Hippocampal formation (tissue), 2 donors: ENCODE results near the gene CAMTA1.

Source experiments
- DNase-seq, 2 donors: peaks; one replicate each; lab custom pipeline; 2025; lab: John Stamatoyannopoulos, UW

Gene CAMTA1

DNA sequence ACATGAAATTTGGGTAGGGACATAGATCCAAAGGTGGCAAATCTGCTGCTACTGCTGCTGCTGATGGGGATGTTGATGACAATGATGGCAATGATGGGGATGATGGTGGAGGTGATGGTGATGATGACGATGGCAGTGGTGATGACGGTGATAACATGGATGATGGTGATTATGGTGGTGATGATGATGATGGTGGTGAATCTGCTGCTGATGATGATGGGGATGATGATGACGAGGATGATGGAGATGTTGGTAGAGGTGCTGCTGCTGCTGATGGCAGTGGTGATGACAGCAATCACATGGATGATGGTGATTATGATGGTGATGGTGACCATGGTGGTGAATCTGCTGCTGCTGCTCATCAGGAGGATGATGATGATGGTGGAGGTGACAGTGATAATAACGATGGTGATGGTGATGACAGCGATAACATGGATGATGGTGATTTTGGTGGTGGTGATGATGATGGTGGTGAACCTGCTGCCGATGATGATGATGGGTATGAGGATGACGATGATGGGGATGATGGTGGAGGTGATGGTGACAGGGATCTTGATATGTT is 644.9 kb downstream of the CAMTA1 start:
- no peak for DNase-seq

DNA sequence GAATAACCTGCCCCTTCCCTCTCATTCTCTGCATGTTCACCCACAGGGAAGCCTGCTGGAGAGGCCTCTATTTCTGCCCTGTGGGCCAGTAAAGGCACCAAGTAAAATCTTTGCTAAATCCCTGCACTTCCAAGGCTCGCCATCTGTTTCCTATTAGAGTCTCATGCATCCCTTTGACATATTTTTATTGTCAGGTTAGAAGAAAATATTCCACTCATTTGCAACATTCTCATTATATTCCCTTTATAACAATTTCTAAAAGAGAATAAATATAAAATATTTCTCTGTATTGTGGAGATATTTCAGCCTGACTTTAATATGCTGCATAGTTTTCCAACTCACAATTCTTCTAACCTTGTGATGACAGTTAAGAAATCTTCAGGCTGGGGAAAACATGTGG is 645.4 kb downstream of the CAMTA1 start:
- no peak for DNase-seq

DNA sequence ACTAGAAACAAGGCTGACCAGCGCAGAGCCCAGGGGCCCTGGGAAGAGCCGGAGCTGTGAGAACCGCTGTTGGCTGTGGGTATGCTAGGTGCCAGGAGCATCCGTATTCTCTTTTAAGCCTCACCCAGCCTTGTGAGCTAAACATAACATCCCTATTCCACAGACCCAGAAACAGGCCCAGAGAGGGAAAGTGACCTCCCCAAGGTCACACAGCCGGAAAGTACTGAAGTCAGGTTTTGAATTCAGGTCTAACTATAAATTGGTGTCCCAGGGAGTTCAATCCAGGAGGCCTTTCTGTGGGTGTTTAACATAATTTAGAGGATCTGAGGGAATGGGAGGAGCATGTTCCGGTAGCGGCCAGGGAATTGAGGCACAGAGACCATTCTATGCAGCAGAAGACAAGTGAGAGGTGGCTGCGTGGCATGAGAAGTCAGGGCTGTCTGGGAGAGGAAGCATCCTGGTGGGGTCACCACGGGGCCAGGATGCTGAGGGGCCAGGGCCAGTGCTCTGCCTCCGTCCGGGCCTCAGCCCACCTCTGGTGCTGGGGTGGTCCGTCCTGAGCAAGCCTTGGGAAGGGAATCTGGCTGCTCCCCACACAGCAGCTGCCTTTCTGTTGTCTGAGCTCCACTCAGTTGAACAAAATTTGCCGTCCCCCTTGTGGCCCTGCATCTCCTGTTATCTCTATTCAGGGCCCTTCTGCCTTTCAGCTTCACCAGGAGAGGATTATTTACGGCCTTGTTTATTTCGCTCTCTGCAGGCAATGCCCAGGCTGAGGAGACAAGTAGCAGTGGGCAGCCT is 647.0 kb downstream of the CAMTA1 start:
- no peak for DNase-seq

DNA sequence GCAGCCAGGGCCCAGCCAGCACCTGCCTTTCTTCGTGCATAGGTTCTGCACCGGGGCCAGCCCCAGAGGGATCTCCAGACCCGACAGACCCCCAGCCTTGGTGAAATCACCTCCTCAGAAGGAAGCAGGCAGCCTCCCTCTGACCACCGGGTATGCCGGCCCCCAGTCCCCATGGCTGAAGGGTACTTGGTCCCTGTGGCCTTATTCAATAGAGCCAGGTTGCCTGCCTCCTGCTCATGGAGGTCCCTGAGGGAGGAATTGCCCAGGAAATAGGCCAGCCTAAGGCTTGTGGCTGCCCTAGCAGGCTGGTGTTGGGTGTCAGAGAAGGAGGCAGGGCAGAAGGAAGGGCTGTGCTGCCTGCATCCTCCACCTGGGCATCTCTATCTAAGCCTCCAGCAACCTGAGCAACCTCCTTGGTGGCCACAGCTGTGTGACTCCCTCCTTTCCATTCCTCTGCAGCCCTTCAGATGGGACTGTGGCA is 647.7 kb downstream of the CAMTA1 start:
- no peak for DNase-seq

DNA sequence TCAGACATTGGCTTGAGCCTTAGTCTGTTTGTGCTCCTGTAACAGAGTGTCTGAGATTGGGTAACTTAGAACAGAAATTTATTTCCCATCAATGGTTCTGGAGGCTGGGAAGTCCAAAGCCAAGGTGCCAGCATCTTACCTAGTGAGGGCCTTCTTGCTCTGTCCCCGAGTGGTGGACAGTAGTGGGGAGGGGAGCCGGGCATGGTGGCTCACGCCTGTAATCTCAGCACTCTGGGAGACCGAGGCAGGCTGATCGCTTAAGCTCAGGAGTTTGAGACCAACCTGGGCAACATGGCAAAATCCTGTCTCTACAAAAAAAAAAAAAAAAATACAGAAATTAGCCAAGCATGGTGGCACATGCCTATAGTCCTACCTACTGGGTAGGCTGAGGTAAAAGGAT is 649.3 kb downstream of the CAMTA1 start:
- DNase-seq = no peak

DNA sequence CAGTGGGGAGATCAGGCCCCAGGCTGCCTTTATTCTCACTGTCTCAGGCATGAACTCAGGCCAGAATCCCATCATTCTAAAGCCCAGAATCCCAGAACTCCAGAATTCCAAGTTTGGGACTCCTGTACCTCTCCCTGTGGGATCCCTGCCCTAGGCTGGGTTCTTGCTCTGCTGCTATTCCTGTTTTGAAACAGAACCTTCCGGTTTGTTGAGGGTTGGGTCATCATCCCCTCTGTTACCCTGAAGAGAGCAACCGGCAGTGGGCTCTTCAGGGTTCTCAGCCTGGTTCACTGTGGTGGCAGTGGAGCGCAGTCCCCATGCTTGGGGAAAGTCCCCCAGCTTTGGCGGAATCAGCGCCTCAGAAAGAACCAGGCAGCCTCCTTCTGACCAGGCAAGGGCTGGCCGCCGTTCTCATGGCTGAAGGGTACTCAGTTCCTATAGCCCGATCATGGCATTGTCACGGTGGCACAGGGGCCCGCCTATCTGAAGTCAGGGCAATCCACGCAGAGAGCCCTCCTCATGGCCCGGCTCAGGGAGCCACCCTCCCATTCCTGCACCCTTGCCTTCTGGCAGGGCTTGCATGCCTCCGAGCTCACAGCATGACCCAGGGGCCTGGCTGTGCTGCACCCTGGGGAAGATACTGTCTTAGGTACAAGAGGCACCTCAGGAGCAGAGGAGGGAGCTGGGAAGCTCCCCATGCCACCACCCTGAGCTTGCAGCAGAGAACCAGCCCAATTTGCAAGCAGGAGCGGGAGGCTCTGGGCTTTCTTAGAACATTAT is 650.2 kb downstream of the CAMTA1 start:
- DNase-seq = no peak

DNA sequence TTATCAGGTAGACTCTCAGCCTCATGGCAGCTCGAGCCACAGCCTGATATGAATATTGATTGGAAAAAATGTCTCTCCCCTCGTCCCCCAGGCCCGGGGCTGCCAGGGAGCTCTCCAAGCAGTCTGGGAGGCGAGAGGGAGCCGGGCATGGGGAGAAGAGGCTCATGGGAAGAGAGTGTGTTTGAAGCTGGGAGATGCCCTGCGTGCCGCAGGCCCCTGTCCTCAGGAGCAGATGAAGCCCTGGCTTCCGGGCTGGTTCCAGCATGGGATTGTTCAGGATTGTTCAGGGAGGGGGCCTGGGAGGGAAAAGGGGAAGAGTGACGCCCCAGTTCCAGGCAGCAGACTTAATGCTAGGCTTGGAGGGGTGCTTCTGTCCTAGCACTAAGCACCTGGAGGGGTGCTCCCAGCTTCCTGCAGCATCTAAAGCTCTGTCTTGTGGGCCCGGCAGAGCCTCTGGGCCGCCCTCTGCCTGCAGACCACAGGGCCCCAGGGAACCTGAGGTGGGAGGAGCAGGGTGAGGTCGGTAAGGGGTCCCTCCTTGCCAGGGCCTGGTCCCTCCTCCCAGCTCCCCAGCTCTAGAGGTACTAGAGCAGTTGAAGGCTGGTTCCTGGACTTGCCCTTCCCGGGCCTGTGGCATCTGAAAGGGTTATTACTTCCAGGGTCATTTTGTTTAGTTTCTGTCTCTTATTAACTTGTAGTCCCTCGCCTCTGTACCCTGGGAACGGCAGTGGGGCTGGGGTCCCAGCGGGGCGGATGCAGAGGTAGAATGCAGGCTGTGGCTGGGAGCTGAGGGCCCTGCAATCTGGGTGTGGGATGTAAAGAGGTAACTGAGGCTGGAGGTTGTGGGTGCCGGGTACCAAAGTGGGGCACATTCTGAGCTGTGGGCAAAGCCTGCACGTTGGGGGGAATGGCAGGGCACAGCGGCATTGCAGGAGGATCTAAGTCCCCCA is 651.1 kb downstream of the CAMTA1 start:
- no peak for DNase-seq

DNA sequence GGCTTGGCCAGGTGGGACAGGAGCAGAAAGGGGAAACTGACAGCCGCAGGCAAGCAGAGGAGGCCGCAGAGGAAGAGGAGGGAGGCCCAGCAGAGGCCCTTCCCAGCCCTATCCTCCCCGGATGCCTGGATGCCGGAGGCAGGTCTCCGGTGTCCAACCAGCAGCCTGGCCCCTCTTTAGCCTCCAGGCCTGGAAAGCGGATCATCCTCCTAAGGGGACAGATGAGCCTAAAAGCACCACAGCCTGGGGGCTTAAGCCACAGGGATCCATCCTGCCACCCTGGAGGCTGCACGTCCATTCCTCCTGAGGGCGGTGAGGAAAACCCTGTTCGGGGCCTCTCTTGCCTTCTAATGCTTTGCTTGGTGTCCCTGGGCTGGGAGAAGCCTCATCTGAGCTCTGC is 651.8 kb downstream of the CAMTA1 start:
- DNase-seq = no peak

DNA sequence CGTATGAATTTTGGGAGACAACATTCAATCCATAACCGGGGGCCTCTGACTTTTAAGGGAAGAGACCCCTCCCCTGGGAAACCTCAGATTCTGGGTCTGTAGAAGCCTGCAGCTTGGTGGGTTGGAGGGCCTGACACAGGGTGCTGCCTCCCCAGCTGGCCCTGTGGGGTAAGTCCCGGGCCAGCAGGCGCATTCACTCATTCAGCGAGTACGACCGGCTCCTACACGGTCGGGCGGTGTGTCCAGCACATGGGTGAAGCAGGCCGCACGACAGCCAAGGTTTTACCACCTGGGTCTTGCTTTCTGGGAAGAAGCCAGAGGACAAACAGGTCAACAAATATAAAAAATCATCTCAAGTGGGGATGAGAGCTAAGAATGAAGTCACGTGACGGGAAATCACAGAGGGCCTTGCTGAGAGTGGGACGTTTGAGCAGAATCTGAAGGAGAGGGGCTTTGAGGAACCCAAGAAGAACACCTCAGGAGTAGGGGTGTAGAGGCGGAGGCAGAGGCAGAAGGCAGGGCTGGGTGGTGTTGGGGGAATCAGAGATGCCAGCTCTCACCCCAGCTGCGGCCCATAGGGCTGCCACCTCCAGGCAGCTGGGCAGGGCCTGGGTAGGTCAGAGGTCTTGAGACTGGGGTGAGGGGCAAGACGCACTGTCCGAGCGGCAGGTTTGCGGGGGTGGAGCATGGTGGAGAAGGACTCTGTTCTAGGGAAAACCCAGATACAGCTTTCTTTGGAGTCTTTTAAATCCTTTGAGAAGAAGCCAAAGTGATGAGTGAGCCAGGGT is 652.5 kb downstream of the CAMTA1 start:
- DNase-seq = no peak

DNA sequence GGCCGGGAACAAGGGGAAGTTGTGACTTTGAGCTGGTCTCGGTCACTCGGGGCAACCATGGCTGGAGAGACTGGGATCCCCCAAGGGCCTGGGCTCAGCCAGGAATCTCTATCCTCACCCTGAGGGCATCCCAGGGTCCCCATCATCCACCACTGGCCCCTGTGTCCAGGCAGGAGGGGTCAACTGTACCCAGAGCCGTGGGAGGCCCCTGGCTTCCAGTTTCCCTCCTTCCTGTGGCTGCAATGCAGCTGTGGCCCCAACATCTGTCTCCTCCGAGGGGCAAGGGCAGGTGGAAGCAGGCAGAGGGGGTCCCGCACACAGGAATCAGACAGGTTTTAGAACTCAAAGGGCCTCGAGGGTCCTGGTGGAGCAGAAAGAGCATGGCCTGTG is 653.1 kb downstream of the CAMTA1 start:
- DNase-seq = no peak

DNA sequence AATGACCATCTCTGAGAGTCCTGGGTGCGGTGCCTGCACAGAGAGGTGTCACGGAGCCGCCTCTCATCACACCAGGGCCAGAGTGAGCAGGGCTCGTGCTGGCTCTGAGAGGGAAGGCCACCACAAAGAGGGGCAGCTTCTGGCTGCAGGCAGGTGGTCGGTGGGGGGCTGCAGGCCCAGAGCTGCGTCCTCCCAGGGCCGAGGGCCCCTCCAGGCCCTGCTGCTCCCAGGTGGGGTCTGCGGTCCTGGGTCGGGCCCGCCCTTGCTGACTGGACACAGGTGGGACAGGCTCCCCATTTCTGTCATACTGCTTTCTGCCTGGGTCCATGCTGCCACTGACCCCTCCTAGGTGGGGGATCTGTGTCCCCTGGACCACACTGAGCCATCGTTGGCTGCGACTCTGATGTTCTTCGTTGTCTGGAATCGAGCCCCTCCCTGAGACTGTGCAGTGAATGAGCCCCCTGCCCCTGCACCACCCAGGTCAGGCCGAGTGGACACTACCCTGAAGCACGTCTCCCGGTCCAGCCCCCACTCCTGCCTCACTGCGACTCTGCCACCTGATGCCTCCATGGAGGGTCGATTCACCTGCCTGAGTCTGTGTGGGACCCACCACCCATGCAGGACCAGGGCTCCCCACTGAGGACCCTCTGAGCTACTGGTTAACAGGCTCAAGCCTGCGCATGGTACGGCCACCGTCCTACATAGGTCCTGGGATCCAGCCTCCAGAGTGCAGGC is 653.8 kb downstream of the CAMTA1 start:
- DNase-seq = no peak

DNA sequence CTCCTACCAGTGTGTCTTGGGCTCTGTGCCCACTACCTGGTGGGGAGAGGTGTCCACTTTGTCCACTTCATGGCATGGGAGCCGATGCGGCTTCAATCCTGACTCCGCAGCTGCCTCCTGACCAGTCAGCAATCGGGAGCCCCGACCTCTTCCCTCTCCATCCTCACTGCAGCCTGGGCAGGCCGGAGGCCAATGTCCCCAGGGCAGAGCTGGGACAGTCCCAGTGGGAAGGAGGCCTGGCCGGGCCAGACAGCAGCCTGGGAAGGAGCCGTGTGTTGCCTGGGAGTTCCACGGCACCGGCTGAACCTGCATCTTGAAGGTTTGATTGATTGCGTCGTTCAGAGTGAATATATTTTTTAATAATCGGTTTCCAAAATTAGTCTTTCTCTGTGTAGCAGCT is 654.9 kb downstream of the CAMTA1 start:
- no peak for DNase-seq

DNA sequence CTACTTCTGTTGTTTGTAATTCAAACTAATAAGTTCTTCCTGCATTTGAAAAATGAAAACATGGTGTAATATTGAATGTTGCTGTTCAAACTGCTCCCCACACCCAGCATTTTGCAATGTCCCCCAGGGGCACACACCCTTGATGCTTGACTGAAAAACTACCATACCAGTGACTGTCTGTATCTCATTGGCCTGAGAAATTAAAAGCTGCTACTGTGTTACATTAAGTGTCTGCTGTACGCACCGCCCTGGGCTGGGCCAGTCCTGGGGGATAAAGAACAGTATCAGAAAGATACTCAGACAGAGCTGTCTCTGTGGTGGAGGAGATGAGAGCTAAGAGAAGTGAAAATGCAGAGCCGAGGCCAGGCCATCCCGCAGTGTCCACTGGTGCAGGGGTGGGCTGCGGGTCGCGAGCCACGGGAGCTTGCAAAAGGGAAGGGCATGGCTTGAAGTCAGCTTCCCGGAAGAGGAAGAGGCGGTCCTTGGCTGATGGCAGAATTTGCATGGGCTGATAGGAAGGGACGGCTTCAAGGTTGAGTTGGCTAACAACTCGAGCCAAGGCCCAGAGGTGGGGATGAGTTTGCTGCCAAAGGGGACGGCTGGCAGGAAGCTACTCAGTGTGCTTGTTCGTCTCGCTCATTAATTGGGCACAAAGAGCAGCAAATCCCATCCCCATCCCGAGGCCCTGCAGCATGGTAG is 656.0 kb downstream of the CAMTA1 start:
- no peak for DNase-seq

DNA sequence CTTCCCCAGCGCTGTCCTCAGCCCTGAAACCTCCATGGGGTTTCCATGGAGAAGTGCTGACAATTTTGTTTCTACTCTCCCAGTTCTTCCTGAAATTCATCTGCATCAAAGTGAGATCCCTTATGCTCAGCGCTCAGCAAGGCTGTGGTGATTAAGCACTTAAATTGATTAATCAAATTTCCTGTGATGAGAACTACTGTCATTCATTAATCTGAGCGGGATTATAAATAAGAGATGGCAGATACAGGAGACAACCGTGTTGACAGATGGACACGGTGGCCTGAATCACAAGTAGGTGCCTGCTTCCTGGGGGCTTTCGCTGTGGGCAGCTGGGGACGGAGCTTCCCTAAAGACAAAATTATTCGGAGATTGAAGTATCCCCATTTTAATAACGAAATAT is 656.8 kb downstream of the CAMTA1 start:
- no peak for DNase-seq

DNA sequence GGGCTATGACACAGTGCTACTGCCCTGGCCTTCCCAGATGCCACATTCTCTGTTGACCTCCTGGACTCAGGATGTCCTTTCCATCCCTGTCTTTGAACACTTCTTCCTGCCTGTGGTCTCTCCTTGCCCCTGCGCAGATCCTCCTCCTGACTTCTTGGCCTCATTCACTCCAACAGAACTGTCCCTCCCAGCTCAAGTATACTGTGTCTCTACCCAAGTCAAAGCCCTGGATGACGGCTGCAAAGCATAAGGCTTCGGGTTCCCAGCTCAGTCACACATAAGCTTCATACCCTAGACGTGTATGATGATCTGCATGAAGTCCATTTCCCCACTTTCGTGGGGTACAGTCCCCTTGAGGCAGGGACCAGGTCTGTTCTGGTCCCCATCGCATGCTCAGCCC is 657.7 kb downstream of the CAMTA1 start:
- no peak for DNase-seq

DNA sequence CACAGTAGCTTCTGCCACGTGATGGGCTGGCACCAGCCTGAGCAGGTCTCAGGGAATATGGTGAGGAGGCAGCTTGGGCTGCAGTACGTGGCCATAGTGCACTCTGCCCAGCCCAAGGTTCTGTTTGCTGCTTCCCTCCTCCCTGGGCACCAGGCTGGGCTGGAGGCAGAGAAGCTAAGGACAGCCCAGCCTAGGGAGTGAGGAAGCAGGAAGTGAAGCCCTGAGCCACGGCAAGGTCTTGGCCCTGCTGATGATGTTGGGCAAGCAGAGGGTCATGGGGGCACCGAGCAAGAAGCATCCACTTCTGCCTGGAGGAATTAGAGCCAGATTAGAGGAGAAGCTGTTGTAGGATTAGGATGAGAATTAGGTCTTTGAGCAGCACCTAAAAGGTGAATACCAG is 659.1 kb downstream of the CAMTA1 start:
- DNase-seq = no peak

DNA sequence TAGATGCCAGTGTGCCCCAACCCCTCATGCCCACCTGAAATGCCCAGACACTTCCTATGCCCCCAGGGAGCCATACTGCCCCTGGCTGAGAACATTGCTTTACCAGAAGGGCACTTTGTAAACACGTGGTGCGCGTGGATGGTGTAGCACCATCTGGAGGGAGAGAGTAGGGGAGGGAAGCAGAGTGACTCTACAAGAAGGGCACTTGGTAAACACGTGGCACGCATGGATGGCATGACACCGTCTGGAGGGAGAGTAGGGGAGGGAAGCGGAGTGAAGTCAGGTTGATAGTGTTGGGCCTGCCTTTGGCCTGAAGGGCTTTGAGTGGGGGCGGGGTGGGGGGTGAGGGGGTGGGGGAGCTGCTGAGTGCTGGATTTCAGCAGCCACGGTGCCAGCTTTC is 661.8 kb downstream of the CAMTA1 start:
- DNase-seq = no peak

DNA sequence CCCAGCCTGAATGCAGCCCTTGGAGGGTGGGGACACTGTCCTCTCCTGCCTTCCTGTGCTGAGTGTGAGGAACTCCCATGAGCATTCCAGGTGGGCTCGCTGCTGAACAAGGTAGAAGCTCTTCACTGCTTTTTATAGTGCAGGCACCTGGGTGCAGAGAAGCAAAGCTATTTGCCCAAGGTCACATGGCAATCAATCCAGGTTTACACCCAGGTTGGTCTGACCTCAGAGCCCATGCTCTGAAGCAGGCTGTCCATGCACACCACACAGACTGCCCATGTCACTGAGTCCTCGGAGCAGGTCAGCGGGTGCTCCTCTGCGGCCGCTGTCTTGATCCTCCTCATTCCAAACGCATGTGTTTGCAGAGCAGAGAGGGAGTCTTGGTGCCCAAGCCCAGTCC is 662.5 kb downstream of the CAMTA1 start:
- DNase-seq = no peak

DNA sequence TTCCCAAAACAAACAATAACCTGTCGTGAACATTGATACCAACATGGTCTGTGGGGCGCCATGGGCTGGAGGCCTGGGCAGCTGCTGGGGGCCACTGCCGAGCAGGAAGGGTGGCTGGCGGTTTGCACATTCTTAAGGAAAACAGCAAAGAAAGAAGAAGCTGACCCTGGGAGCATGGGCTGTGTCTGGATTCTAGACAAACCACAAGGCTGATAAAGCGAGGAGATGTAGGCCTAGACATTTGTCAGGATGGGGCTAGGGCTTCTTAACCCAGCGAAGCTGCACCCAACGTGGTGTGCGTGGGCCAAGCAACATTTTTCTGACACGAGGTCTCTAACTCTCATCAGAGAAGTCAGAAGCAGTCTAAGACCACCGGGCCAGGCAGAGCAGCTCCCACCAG is 663.7 kb downstream of the CAMTA1 start:
- no peak for DNase-seq

DNA sequence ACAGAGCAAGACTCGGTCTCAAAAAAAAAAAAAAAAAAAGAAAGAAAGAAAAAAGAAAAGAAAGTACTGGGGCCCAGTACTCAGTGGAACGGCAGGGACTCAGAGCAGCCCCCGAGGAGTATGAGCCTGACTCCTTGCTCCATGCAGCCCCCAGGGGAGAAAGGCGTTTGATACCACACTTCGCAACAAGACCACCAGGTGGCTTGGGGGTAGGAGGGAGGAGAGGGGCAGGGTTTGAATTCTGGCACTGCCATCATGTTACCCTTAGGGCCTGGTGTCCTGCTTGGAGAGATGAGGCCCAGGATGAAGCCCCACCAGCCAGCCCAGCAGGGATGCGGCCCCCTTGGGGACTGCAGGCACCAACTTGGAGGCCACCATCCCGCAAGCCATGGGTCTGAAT is 664.5 kb downstream of the CAMTA1 start:
- DNase-seq = no peak
